ENCODE results near the gene AFF2. TPM values are rescaled to one million over a fixed set of nuclear protein-coding genes. Genes with fewer than 3 reads are reported as not detected.

Gene AFF2
- total RNA-seq, 1 donor from 2014 or later: 0.70 TPM

GRCh38 chrX:148947399-148947975, 447.1 kb downstream of the AFF2 start:
- no peaks in the 10 kb centered on the region for H3K27me3 Mint-ChIP-seq
- no peak for DNase-seq
- H3K36me3 Mint-ChIP-seq (ENCODE audit: low read depth): no peaks in the 10 kb centered on the region
- H3K9me3 Mint-ChIP-seq: no peaks in the 10 kb centered on the region
- H3K4me1 Mint-ChIP-seq: no peaks in the 10 kb centered on the region
- no peak overlapping the region for H3K4me3 Mint-ChIP-seq
- intact Hi-C loops (cut with micrococcal nuclease): no loop called here
- no peak overlapping the region for H3K27ac Mint-ChIP-seq

- no peak overlapping the region for H3K4me3 Mint-ChIP-seq
- H3K4me1 Mint-ChIP-seq: no peaks in the 10 kb centered on the region
- no peak for DNase-seq
- H3K36me3 Mint-ChIP-seq (ENCODE audit: low read depth): no peaks in the 10 kb centered on the region
- no peaks in the 10 kb centered on the region for H3K9me3 Mint-ChIP-seq
- intact Hi-C loops (cut with micrococcal nuclease): no loop called here
- H3K27ac Mint-ChIP-seq: no peak overlapping the region
- no peaks in the 10 kb centered on the region for H3K27me3 Mint-ChIP-seq
Observed at GRCh38 chrX:148956352-148956751, 455.9 kb downstream of the AFF2 start.

- no peak for DNase-seq
- Mint-ChIP-seq H3K9me3 (no peaks in the 10 kb centered on the region), H3K4me1 (no peaks in the 10 kb centered on the region), H3K27ac (no peak overlapping the region), H3K27me3 (no peaks in the 10 kb centered on the region), H3K36me3 (ENCODE audit: low read depth) (no peaks in the 10 kb centered on the region), H3K4me3 (no peak overlapping the region)
- intact Hi-C loops (cut with micrococcal nuclease): no loop called here
Observed at GRCh38 chrX:148958901-148959300, 458.5 kb downstream of the AFF2 start.

GRCh38 chrX:148960060-148960459, 459.6 kb downstream of the AFF2 start:
- H3K4me3 Mint-ChIP-seq: no peak overlapping the region
- H3K4me1 Mint-ChIP-seq: no peaks in the 10 kb centered on the region
- no peak overlapping the region for H3K27ac Mint-ChIP-seq
- intact Hi-C loops (cut with micrococcal nuclease): no loop called here
- no peaks in the 10 kb centered on the region for H3K9me3 Mint-ChIP-seq
- H3K36me3 Mint-ChIP-seq (ENCODE audit: low read depth): no peaks in the 10 kb centered on the region
- H3K27me3 Mint-ChIP-seq: no peaks in the 10 kb centered on the region
- DNase-seq: no peak

- Mint-ChIP-seq H3K4me1 (no peaks in the 10 kb centered on the region), H3K9me3 (peaks cover 4% of the 10 kb centered on the region), H3K27me3 (no peaks in the 10 kb centered on the region), H3K4me3 (no peak overlapping the region), H3K27ac (no peak overlapping the region), H3K36me3 (ENCODE audit: low read depth) (no peaks in the 10 kb centered on the region)
- DNase-seq: no peak
- intact Hi-C loops (cut with micrococcal nuclease): no loop called here
Observed at GRCh38 chrX:148961985-148962384, 461.6 kb downstream of the AFF2 start.

GRCh38 chrX:148976571-148977400, 476.4 kb downstream of the AFF2 start:
- Mint-ChIP-seq H3K9me3 (no peaks in the 10 kb centered on the region), H3K4me3 (no peak overlapping the region), H3K27ac (no peak overlapping the region), H3K36me3 (ENCODE audit: low read depth) (no peaks in the 10 kb centered on the region), H3K27me3 (no peaks in the 10 kb centered on the region), H3K4me1 (no peaks in the 10 kb centered on the region)
- DNase-seq: no peak
- intact Hi-C loops (cut with micrococcal nuclease): no loop called here

GRCh38 chrX:148979786-148980185, 479.4 kb downstream of the AFF2 start:
- Mint-ChIP-seq H3K4me3 (no peak overlapping the region), H3K36me3 (ENCODE audit: low read depth) (no peaks in the 10 kb centered on the region), H3K27ac (no peak overlapping the region), H3K27me3 (no peaks in the 10 kb centered on the region), H3K4me1 (no peaks in the 10 kb centered on the region), H3K9me3 (no peaks in the 10 kb centered on the region)
- DNase-seq: no peak
- intact Hi-C loops (cut with micrococcal nuclease): no loop called here

- H3K36me3 Mint-ChIP-seq (ENCODE audit: low read depth): no peaks in the 10 kb centered on the region
- intact Hi-C loops (cut with micrococcal nuclease): no loop called here
- peak overlapping the region; percentile 2 for H3K27ac Mint-ChIP-seq
- no peaks in the 10 kb centered on the region for H3K4me1 Mint-ChIP-seq
- DNase-seq: no peak
- H3K4me3 Mint-ChIP-seq: no peak overlapping the region
- no peaks in the 10 kb centered on the region for H3K27me3 Mint-ChIP-seq
- H3K9me3 Mint-ChIP-seq: no peaks in the 10 kb centered on the region
Observed at GRCh38 chrX:148984238-148984637, 483.8 kb downstream of the AFF2 start.

- H3K27ac Mint-ChIP-seq: no peak overlapping the region
- no peaks in the 10 kb centered on the region for H3K36me3 Mint-ChIP-seq (ENCODE audit: low read depth)
- H3K4me1 Mint-ChIP-seq: no peaks in the 10 kb centered on the region
- intact Hi-C loops (cut with micrococcal nuclease): no loop called here
- H3K27me3 Mint-ChIP-seq: no peaks in the 10 kb centered on the region
- no peak overlapping the region for H3K4me3 Mint-ChIP-seq
- DNase-seq: no peak
- no peaks in the 10 kb centered on the region for H3K9me3 Mint-ChIP-seq
Observed at GRCh38 chrX:148991502-148991901, 491.1 kb downstream of the AFF2 start.

- intact Hi-C loops (cut with micrococcal nuclease): no loop called here
- no peaks in the 10 kb centered on the region for H3K9me3 Mint-ChIP-seq
- no peak overlapping the region for H3K27ac Mint-ChIP-seq
Observed at GRCh38 chrX:148995661-148996060, 495.2 kb downstream of the AFF2 start.

GRCh38 chrX:149002320-149002719, 501.9 kb downstream of the AFF2 start:
- H3K4me1 Mint-ChIP-seq: no peaks in the 10 kb centered on the region
- no peaks in the 10 kb centered on the region for H3K27me3 Mint-ChIP-seq
- no peak overlapping the region for H3K27ac Mint-ChIP-seq
- H3K36me3 Mint-ChIP-seq (ENCODE audit: low read depth): no peaks in the 10 kb centered on the region
- H3K9me3 Mint-ChIP-seq: no peaks in the 10 kb centered on the region
- intact Hi-C loops (cut with micrococcal nuclease): no loop called here
- no peak overlapping the region for H3K4me3 Mint-ChIP-seq
- no peak for DNase-seq

More at GRCh38 chrX:148995661-148996060, 495.2 kb downstream of the AFF2 start:
- no peaks in the 10 kb centered on the region for H3K36me3 Mint-ChIP-seq (ENCODE audit: low read depth)
- no peak for DNase-seq
- no peaks in the 10 kb centered on the region for H3K27me3 Mint-ChIP-seq
- no peaks in the 10 kb centered on the region for H3K4me1 Mint-ChIP-seq
- no peak overlapping the region for H3K4me3 Mint-ChIP-seq

- intact Hi-C loops (cut with micrococcal nuclease): no loop called here
- Mint-ChIP-seq H3K4me1 (no peaks in the 10 kb centered on the region), H3K4me3 (no peak overlapping the region), H3K36me3 (ENCODE audit: low read depth) (no peaks in the 10 kb centered on the region), H3K27ac (no peak overlapping the region), H3K9me3 (no peaks in the 10 kb centered on the region), H3K27me3 (no peaks in the 10 kb centered on the region)
- DNase-seq: no peak
Observed at GRCh38 chrX:149003863-149004660, 503.6 kb downstream of the AFF2 start.

- H3K4me1 Mint-ChIP-seq: no peaks in the 10 kb centered on the region
- intact Hi-C loops (cut with micrococcal nuclease): no loop called here
- H3K36me3 Mint-ChIP-seq (ENCODE audit: low read depth): no peaks in the 10 kb centered on the region
- no peak overlapping the region for H3K27ac Mint-ChIP-seq
- no peaks in the 10 kb centered on the region for H3K27me3 Mint-ChIP-seq
- no peak overlapping the region for H3K4me3 Mint-ChIP-seq
- no peak for DNase-seq
- no peaks in the 10 kb centered on the region for H3K9me3 Mint-ChIP-seq
Observed at GRCh38 chrX:149004936-149005335, 504.5 kb downstream of the AFF2 start.

- Mint-ChIP-seq H3K4me3 (no peak overlapping the region), H3K4me1 (no peaks in the 10 kb centered on the region), H3K27ac (no peak overlapping the region), H3K9me3 (no peaks in the 10 kb centered on the region), H3K27me3 (no peaks in the 10 kb centered on the region), H3K36me3 (ENCODE audit: low read depth) (no peaks in the 10 kb centered on the region)
- DNase-seq: no peak
- intact Hi-C loops (cut with micrococcal nuclease): no loop called here
Observed at GRCh38 chrX:149006235-149006634, 505.8 kb downstream of the AFF2 start.

All from activated CD4-positive, alpha-beta T cell treated with anti-CD3 and anti-CD28 coated beads, Interleukin-2, amount 10 ng/mL, durations not matched to agents 24 days and 14 days (primary cell).